KMS-11 (cell line): ENCODE results near the gene CD8A.

Experiments
- H2AFZ ChIP-seq: fragments of 200-600 bp; sonication (generic); 2 replicates; pipeline ENCODE4 v1.6.1; 2016; ENCODE audit warnings: antibody characterized with exemption, mixed run types, low read depth
- H3K27ac ChIP-seq: fragments of 200-600 bp; sonication (generic); 2 replicates; pipeline ENCODE4 v1.6.1; 2016; ENCODE audit warnings: mild to moderate bottlenecking, mixed run types
- H3K27me3 ChIP-seq: fragments of 200-600 bp; sonication (generic); 2 replicates; pipeline ENCODE4 v1.6.1; 2017; ENCODE audit warnings: mild to moderate bottlenecking, low read depth, mixed run types, moderate library complexity; ENCODE audit not compliant: insufficient read depth
- H3K36me3 ChIP-seq: fragments of 200-600 bp; sonication (generic); 2 replicates; pipeline ENCODE4 v1.6.1; 2017; ENCODE audit warnings: mild to moderate bottlenecking, mixed run types; ENCODE audit not compliant: insufficient read depth
- H3K4me1 ChIP-seq: fragments of 200-600 bp; sonication (generic); 2 replicates; pipeline ENCODE4 v1.6.1; 2016; ENCODE audit warnings: mild to moderate bottlenecking, low read depth, mixed run types; ENCODE audit not compliant: poor library complexity, severe bottlenecking
- H3K4me2 ChIP-seq: fragments of 200-600 bp; sonication (generic); 2 replicates; pipeline ENCODE4 v1.7.0; 2016; ENCODE audit warnings: mild to moderate bottlenecking, mixed run types
- H3K4me3 ChIP-seq: fragments of 200-600 bp; sonication (generic); IDR thresholded peaks from 2 replicates; pipeline ENCODE4 v1.6.1; 2017; ENCODE audit warnings: low read depth, low read length, mixed read lengths; ENCODE audit not compliant: insufficient read depth
- H3K79me2 ChIP-seq: fragments of 200-600 bp; sonication (generic); 2 replicates; pipeline ENCODE4 v1.6.1; 2016; ENCODE audit warnings: low read depth, mixed run types; ENCODE audit not compliant: insufficient read depth
- H3K9ac ChIP-seq: fragments of 200-600 bp; sonication (generic); 2 replicates; pipeline ENCODE4 v1.6.1; 2016; ENCODE audit warnings: mild to moderate bottlenecking, mixed run types
- H4K20me1 ChIP-seq: fragments of 200-600 bp; sonication (generic); 2 replicates; pipeline ENCODE4 v1.6.1; 2016; ENCODE audit warnings: mild to moderate bottlenecking, mixed run types; ENCODE audit not compliant: insufficient read depth
- TF ChIP-seq, protein P1 (sequence below): fragments of 200-600 bp; sonication (generic); conservative IDR thresholded peaks from 2 replicates; pipeline ENCODE4 v1.6.1; 2017; ENCODE audit warnings: low read depth, mild to moderate bottlenecking, antibody characterized with exemption, low read length, moderate library complexity, mixed read lengths

Gene CD8A

DNA sequence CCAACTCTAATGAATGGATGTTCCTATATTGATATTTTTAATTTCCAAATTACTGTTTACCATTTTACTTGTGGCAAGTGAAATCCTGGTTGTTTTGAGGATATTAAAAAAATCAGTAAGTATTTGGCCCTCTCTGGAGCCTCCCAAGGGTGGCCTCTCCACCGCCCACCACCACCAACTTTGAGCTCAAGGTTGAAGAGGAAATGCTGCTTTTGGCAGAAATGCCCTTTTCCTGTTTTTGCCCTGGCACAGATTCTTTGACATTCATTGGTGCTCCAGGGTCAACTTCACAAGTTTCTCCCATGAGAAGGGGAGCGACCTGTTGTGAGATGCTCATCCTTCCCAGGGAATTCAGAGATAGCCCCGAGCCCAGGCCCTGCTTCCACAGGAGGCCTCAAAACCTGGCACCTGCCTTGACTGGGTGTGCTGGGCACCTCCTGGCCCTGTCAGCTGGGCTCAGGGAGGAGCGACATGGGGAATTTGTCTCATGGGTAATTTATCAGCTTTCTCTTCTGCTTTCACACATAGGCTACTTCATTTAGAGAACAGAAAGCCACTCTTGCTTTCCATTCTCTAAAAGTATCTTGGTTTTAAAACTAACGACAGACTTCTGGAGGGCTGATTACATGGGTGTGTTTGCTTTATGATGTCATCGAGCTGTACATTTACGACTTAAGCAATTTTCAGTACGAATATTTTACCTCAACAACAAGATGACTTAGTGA lies 6.9 kb downstream of the CD8A start:
- no peaks in the 10 kb centered on the region for H3K27me3 ChIP-seq
- no peaks in the 10 kb centered on the region for H4K20me1 ChIP-seq
- H3K36me3 ChIP-seq = no peaks in the 10 kb centered on the region
- H3K4me2 ChIP-seq = no peak overlapping the region
- H3K27ac ChIP-seq = no peak overlapping the region
- no peak overlapping the region for H3K9ac ChIP-seq
- no peaks in the 10 kb centered on the region for H3K79me2 ChIP-seq
- H3K4me3 ChIP-seq = no peak overlapping the region
- H3K4me1 ChIP-seq = no peaks in the 10 kb centered on the region
- H2AFZ ChIP-seq = no peak overlapping the region
- TF ChIP-seq, protein P1, sequence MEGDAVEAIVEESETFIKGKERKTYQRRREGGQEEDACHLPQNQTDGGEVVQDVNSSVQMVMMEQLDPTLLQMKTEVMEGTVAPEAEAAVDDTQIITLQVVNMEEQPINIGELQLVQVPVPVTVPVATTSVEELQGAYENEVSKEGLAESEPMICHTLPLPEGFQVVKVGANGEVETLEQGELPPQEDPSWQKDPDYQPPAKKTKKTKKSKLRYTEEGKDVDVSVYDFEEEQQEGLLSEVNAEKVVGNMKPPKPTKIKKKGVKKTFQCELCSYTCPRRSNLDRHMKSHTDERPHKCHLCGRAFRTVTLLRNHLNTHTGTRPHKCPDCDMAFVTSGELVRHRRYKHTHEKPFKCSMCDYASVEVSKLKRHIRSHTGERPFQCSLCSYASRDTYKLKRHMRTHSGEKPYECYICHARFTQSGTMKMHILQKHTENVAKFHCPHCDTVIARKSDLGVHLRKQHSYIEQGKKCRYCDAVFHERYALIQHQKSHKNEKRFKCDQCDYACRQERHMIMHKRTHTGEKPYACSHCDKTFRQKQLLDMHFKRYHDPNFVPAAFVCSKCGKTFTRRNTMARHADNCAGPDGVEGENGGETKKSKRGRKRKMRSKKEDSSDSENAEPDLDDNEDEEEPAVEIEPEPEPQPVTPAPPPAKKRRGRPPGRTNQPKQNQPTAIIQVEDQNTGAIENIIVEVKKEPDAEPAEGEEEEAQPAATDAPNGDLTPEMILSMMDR = no peak

DNA sequence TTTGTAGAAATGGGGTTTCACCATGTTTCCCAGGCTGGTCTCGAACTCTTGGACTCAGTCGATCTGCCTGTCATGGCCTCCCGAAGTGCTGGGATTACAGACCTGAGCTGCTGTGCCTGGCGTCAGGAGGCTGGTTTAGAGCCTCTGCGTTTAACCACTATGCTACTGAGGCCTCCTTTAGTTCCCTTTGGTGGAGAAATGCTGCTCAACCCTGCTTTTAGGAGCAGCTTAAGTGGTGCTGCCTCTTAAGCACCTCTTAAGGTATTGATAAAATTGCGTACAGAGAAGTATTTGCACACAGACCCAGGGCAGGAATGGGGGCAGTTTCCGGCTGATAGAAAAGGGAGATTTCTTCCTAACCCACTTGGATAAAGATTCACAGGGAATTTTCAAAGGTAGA lies 8.0 kb downstream of the CD8A start:
- H3K36me3 ChIP-seq = no peaks in the 10 kb centered on the region
- TF ChIP-seq, protein P1 = no peak
- no peak overlapping the region for H3K4me3 ChIP-seq
- no peaks in the 10 kb centered on the region for H3K79me2 ChIP-seq
- no peak overlapping the region for H3K27ac ChIP-seq
- no peak overlapping the region for H2AFZ ChIP-seq
- no peaks in the 10 kb centered on the region for H3K4me1 ChIP-seq
- H3K4me2 ChIP-seq = no peak overlapping the region
- no peak overlapping the region for H3K9ac ChIP-seq
- no peaks in the 10 kb centered on the region for H3K27me3 ChIP-seq
- H4K20me1 ChIP-seq = no peaks in the 10 kb centered on the region

DNA sequence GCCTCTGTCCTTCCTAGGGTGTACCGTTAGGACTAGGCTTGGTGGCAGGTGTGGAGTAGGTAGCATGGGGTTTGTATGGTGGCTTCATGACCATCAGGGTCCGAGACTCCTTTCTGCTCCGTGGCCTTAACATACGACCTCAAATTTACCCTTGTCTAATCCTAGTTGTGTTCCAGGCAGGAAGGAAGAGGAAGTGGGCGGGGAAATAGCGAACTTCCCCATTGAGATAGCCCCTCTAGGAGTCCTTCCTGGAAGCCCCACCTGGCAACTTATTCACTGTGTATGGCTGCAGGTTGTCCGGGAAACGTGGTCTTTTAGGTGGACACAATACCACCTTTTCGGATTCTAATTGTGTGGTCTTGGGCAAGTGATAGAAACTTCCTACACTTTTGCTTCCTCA lies 9.3 kb downstream of the CD8A start:
- Histone ChIP-seq H3K4me1 (no peaks in the 10 kb centered on the region), H3K9ac (no peak overlapping the region), H4K20me1 (no peaks in the 10 kb centered on the region), H3K27me3 (no peaks in the 10 kb centered on the region), H3K4me3 (no peak overlapping the region), H3K79me2 (no peaks in the 10 kb centered on the region), H3K36me3 (no peaks in the 10 kb centered on the region), H2AFZ (no peak overlapping the region), H3K27ac (no peak overlapping the region), H3K4me2 (no peak overlapping the region)
- TF ChIP-seq, protein P1 = no peak

DNA sequence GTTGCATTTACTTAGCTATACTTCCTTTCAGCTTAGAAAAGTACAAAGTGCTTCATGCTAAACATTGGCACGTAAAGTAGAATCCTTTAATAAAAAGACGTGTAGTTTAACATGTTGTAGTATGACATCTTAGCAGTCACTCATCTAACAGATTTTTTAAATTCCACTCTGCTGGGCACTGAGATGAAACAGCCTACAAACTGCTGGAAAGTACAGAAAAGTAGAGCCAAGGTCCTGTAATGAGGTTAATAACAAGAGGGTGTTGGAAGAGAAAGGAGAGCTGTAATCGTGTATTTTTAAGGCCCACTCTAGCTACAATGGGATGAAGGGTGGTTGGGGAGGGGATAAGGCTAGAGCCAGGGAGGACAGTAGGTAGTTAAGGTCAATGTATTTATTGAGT lies 10.7 kb downstream of the CD8A start:
- H2AFZ ChIP-seq = no peak overlapping the region
- no peaks in the 10 kb centered on the region for H3K27me3 ChIP-seq
- H3K36me3 ChIP-seq = no peaks in the 10 kb centered on the region
- H3K27ac ChIP-seq = no peak overlapping the region
- H3K79me2 ChIP-seq = no peaks in the 10 kb centered on the region
- H3K9ac ChIP-seq = no peak overlapping the region
- no peak overlapping the region for H3K4me2 ChIP-seq
- H3K4me3 ChIP-seq = no peak overlapping the region
- H4K20me1 ChIP-seq = no peaks in the 10 kb centered on the region
- TF ChIP-seq, protein P1 = no peak
- H3K4me1 ChIP-seq = no peaks in the 10 kb centered on the region
